GM19351 (cell line): ENCODE results near the gene SRCIN1.

Experiments
- ATAC-seq: cut with Tn5 transposase; IDR thresholded peaks from one replicate; pipeline ENCODE4 v1.9.1; 2021; ENCODE audit warnings: mild to moderate bottlenecking, moderate library complexity; ENCODE audit not compliant: unreplicated experiment

The SRCIN1 gene

DNA sequence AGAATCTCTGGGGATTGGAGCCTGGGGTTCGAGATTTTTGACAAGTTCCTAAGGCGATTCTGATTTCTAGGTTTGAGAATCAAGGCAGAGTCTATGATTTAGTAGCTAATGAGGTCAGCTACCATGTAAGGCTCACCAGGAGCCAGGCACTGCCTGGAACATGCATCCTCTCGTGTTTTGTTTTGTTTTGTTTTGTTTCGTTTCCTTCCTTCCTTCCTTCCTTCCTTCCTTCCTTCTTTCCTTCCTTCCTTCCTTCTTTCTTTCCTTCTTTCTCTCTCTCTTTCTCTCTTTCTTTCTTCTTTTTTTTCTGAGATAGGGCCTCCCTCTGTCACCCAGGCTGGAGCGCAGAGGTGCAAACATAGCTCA lies 39.1 kb downstream of the SRCIN1 start:
- ATAC-seq, result no peak

DNA sequence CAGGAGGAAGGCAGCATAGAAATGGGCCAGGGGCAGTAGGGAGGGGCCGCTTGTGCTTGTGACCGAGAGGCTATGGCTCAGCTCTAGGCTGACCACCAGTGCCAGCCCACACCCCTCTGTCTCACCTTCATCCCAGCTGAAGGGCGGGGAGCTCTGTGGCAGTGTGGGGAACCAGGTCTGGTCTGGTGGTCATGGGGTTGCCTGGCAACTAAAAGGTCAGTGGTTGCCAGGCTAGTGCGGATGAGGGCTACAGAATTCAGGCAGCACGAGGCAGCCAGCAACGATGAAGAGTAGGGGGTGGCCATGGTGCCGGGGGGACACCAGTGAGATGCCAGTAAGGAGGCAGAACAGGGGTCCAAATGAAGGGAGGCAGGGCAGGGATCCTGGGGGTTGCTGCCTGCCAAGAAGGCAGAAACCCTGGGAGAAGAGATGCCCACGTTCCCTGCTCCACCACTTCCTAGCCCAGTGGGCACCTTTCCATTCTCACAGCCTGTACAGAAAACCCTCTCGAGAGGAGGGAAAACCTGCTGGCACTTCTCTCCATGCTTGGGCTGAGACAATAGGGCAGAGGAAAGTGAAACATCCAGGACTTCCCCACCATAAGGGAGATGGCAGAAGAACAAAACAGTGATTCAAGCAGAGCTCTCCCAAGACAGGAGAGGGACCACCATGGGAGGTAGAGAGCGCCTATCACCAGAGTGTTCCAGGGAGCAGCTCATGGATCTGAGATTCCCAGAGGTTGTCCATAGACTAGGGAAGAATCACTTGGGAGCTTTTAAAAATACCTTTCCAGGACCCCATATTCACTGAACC lies 39.7 kb downstream of the SRCIN1 start:
- ATAC-seq, result no peak

DNA sequence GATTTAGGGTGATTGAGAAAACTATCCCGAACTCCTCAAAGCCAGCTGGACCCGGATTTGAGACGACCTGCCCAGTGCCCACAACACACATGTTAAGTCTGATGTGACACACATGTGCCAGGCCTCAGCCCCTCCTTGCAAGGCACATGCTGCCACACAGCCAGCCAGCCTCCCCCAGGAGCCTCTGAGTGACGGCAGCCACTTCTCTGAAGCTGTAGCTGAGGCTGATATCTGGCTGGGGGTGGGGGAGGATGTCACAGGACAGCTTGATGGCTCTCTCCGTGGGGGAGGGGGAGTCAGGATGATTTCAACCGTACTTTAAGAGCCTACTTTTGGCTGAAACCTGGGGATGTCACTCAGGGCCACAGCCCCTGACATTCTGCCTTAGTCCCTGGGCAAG lies 40.9 kb downstream of the SRCIN1 start:
- ATAC-seq, result no peak

DNA sequence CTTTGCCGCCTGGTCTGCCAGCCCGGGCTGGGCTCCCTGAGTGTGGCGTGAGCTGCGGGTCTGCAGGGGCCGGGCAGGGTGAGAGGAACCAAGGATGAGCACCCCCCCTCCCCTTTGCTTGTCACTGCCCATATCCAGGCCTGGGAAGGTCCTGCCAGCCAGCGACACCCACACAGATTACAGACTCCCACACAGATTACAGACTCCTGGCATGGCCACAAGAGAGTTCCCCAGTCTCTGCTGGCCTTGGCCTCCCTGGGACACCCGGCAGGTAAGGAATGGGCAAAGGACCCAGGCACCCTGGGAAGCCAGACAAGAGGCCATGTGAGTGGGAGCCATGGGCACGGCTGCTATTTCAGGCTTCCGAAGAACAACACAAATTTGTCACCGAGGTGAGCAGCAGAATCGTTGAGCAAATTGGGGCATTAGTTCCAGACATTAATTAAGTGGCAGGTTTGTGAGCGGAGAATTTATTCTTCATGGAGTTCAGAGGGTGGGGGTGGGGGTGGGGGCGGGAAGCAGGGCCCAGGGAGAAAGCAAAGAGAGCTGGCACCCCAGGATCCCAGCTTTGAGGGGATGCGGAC lies 41.4 kb downstream of the SRCIN1 start:
- no peak for ATAC-seq

DNA sequence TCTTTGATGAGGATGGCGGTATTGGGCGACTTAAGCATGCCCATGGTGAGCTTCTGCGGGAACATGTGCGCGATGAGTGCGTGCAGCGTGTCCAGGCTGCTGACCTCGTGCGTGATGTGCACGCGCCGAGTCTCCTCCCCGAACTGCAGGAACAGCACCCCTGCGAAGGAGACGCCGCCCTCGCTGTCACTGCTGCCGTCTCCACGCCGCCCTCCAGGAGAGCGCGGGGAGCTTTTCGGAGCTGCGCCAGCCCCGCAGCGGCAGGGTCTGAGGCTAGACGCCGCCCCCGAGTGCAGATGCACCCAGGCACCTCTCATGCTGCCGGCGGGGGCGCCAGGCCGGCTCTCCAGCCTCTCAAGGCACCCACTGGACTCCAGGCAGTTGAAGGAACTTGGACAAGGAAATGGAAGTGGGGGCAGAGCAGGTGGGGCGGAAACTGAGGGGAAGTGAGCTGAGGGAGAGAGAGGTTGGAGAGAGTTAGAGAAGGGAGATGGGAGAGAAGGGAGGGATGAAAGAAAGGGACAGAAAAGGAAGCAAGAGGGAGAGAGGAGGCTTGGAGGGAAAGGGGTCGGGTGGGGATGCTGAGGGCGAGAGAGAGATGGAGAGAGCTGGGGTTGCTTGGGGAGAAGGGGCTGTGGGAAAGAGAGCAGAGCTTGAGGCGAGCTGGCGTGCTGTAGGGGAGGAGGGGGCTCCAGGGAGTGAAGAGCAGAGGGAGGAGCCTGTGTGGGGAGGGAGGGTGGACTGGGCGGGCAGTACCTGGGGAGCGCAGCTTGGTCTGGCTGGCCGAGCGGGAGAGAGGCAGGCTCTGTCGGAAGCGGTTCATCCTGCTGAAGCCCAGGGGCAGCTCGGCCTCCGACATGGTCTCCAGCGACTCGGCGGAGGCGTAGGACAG lies 42.1 kb downstream of the SRCIN1 start:
- ATAC-seq, result no peak

DNA sequence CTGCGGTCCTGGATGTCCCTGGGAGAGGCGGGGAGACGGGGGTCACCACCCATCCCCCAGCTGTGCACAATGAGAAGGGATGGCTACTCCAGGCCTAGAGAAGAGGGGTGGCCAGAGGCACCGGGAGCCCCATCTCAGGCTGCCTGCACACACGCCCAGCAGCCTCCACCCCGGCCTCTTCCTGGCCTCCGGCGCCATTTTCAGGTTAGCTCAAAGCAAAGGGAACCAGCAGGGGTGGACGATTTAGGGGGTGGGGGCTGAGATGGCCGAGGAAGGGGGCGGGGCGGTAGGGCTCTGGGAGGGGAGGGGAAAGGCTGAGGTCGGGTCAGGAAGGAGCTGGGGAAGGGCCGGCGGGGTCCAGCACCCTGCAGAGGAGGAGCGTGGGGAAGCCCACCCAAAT lies 42.8 kb downstream of the SRCIN1 start:
- no peak for ATAC-seq

DNA sequence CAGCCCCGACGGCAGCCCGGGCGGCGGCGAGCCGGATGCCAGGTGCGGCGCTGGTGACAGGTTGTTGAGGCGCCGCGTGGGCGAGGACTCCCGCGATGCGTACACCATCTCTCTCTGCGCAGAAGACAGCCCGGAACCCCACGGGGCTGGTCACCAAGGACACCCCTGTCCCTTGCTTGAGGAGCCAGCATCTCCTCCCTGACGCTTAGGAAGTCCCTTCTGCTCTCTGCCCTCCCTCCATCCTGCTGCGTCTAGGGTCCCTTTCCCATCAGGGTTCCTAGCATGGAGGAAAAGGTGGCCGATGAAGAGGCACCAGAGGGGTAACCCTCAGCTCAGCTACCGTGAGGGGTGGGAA lies 43.6 kb downstream of the SRCIN1 start:
- no peak for ATAC-seq

DNA sequence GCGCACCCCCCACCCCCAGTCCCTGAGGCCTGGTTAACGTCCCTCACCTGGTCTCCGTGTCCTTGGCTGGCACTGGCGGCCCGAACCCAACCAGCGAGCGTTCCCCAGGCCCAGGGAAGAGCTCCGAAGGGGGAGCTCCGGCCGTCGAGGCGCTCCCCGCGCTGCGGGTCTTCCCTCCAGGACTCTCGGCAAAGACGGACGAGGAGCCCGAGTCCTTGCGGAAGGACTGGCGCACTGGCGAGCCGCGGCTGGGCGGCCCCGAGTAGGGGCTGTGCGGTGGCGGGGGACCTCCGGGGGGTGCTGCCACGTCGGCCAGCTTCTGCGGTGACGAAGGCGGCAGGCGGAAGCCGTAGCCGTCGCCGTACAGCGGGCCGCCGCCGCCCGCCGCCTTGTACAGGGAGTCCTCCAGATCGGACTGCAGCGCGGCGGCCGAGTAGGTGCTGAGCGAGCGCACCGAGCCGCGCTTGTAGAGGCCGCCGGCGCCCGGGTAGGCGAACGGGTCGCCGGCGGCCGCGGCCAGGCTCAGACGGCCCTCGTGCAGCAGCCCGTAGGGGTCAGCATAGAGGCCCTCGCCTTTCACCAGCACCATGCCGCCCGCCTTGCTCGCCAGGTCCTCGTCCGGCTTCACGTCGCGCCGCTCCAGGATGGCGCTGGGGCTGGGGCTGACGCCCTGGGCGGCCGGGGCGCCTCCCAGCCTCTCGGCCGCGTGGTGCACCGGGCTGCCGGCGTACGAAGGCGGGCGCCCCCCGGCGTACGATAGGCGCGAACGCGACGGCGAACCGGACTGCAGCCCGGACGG lies 44.1 kb downstream of the SRCIN1 start:
- ATAC-seq, result no peak

DNA sequence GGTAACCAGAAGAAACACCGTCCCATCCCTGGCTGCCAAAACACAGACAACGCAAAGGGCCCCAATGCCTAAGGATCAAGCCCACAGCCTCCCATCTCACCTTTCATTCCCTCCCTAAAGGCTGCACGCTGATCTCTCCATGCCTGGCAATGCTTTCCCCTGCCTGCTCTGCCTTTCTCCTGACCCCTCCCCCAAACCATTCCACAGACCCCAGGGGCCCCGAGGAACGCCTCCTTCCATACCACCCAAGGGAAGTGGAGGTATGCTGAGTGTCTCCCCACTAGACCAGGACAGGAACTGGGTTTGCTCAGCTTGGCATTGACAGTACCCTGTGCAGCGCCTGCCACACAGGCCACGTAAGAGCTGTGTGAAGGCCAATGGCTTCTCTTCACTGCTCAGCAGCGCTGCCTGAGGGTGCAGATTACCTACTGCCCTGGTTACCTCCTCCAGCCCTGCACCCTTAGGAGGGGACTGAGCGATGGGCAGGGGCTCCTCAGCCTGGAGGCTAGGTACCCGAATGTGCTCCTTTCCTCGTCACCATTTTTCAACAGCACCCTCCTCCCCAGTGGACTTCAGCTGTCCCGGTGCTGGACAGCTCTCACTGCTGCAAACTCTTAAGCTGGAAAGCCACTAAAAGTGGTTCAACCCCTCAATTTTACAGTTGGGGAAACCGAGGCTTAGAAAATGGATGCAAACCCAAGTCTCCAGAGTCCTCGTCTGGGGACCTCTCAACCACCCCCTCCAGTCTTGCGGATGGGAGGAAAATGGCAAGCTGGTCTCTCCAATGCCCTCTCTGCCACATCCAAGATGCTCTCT lies 45.0 kb downstream of the SRCIN1 start:
- no peak for ATAC-seq

DNA sequence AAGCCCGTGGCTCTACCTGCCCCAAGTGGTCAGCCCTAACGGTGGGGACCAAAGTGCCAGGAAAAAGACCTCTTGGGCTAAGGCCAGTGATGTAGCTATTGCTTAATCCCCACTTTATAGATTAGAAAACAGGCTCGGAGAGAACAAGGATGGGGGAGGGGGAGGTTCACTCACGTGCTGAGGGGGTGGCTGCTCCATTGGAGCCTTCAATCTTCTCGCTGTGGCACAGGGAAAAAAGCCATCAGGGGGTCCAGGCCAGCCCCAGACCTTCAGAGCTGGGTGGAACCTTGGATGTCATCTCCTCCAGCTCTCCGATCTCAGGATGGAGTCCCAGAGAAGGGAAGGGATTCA lies 45.9 kb downstream of the SRCIN1 start:
- no peak for ATAC-seq

DNA sequence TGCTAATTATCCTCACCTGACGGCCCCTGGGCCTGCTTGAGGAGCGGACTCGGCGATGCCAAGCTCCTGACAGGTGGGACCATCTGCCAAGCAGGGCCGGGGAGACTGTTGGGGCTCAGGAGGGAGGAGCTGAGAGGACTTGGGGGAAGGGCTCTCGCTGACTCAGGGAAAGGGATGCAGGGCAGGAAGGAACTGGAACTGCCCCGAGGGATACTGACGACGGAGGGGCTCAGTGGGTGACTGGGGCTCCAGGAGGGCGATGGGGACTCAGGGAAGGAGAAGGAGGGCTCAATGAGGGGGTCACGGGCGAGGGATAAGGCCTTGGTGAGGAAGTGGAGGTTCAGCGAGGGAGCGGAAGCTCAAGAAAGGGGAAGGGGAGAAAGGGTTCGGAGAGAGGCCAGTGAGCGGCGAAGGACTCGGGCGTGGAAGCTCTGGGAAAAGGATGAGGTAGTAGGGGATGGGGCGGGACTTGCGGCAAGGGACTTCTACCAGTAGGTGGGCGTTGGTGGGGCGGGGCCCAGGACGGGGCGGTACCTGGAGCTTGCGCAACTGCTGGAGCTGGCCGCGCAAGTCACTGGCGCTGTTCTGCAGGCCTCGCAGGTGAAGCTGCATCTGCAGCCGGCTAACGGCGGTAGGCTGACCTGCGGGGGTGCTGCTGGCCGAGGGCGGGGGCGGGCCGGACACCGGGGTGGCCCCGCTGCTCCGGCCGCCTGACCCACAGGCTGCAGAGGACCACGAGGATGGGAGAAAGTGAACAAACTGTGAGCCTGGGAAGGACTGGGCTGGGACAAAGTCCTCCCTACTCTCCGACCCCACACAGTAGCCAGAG lies 46.5 kb downstream of the SRCIN1 start:
- peak; percentile 66 for ATAC-seq

DNA sequence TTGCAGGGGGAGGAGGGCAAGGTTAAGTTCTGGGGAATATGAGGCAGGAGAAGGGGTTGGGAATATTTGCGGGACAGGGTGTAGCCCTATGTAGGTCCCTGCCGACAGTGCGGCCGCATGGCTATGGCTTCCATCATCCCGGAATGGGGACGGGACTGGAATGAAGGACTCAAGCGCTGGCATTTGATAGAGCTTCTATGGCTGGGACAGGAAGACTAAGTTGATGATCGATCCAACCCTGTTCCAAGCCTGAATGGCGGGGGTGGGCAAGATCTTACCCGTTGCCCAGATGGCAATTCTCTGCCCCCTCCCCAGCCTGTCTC lies 47.1 kb downstream of the SRCIN1 start:
- ATAC-seq, result no peak

DNA sequence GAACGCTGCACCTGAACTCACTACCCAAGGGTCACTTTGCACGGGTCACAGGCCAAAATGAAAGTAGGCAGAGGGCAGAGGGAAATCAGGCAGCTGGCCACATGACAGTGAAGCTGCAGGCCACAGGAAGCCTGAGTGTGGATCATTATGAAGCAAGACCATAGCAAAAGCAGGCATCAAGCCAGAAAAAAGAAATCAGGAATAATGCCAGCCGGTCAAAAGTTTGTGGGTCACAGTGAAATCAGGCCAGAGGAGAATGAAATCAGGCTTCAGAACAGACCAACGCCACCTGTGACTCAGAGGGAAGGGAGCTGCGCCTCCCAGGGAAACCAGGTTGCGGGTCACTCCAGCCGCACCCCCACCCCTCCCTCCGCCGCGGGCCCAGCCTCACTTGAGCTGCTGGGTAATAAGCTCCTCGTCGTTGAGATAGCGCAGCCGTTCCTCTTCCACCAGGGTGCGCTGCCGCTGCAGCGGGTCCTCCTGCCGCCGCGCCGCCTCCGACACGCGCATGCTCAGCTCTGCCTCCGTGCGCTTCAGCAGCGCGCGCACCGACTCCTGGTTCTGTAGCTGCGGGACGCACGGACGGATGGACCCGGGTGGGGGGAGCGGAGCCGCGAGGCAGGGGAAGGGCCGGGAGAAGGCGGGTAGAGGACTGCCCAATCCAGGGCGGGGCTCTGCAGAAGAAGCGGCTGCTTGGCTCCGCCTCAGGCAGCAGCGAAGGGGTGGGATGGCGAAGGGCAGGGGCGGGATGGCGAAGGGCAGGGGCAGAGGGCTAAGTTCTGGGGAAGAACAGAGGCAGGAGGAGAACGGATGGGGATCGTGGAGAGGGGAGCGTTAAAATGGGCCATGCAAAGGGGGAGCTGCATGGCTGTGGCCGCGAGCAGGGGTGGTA lies 47.7 kb downstream of the SRCIN1 start:
- ATAC-seq, result no peak

DNA sequence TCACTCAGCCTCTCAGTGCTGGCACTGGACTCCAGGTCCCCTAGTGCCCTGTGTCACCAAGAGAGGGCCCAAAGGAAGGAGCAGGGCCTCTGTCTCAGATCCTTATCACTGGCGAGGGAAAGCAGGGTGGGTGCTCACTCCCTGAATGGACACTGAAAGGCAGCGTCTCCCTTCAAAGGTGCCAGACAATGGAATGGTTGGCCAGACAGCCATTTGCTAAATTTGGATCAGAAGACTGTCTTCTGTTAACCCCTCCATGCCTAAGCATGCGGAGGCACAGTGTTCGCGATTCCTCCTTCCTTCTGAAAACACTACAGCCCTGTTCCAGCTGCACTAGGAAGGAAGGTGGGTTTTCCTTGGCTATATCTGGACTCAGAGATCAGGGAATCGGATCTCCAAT lies 48.4 kb downstream of the SRCIN1 start:
- no peak for ATAC-seq

DNA sequence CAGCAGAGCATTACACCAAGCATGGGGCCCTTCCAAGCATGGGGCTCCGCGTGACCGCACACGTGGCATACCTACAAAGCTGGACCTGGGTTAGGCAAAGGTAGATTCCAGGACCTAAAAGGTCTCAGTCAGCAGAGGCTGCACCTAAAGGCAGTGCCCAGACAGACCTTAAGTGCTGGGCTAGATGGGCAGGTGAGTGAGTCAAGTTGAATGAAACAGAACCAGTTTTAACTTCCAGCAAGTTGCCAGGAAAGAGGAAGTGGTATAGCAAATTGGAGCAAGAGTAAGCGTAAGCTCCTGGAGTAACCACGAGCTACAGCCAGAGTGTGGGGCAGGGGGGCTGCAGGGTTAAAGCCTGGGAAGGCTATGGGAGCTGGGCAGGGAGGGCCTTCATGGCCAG lies 49.5 kb downstream of the SRCIN1 start:
- no peak for ATAC-seq

DNA sequence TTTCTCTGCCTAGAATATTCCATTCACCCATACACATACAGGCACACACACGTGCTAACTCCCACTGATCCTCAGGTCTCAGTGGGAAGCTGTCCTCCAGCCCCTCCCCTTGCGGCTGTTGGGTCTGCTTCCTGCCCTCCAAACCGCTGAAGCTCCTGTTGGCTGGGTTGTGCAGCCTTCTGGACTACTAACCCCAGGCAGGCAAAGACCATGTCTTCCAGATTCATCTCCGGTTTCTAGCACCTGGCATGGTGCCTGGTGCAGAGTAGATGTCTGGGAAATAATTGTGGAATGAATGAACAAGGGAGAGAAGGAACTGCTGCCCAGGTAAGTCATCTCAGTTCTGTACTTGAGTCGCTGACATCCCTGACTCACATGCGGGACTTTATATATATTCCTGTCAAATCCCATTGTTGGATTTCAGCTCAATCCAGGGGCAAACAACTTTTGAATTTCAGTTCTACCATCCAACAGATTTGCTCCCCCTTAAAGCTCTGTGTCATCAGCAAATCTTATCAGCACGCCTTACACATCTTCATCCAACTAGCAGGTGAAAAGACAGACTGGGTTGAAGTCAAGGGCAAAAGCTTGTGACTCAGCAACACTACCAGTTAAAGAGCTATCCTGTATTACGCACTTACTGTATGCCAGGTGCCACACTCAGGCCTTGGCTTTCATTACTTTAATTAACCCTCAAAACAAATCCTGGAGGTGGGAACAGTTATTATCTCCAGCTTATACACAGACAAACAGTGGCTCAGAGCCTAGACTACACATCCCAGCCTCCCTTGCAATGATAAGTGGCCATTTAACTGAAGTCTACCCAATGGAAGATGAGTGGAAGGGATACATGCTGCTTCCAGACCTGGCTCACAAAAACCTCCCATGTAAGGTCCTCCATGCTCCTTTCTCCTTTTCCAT lies 51.1 kb downstream of the SRCIN1 start:
- no peak for ATAC-seq

DNA sequence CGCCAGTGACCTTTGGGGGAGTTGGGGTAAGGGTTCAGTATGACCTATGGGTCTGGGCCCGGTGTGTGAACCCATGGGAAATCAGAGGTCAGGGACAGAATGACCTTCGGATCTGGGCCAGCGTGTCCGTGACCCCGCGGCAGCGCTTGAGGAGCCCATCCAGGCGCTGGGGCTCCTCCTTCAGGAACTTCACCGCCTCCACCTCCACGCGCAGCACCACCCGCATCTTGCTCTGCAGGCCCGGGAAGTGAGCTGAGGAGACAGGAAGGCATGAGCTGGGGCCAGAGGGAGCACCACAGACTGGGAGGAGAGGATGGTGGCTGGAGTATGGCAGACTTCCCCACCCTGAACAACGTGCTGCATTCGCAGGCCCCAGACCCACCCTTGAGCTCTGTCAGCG lies 53.4 kb downstream of the SRCIN1 start:
- ATAC-seq, result no peak

DNA sequence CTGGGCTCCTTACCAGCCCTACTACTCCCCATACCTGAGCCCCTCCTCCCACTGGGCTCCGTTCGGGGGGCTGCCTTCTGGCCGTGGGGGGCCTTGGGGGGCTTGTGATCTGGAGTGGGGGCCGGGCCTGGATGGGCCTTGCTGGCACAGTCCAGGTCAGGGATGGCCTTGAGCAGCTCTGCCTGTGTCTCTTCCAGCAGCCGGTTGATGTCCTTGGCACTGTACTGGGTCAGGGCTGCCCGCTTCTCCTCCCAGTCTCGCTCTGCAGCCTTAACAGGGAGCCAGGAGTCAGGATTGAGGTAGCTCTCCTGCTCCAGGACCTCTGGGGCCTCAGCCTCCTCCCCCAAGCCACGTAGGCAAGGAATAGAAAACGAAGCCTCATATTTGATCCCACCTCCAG lies 54.6 kb downstream of the SRCIN1 start:
- ATAC-seq, result no peak
